ENCODE measurements around the gene ACOT7.

Gene ACOT7

DNA sequence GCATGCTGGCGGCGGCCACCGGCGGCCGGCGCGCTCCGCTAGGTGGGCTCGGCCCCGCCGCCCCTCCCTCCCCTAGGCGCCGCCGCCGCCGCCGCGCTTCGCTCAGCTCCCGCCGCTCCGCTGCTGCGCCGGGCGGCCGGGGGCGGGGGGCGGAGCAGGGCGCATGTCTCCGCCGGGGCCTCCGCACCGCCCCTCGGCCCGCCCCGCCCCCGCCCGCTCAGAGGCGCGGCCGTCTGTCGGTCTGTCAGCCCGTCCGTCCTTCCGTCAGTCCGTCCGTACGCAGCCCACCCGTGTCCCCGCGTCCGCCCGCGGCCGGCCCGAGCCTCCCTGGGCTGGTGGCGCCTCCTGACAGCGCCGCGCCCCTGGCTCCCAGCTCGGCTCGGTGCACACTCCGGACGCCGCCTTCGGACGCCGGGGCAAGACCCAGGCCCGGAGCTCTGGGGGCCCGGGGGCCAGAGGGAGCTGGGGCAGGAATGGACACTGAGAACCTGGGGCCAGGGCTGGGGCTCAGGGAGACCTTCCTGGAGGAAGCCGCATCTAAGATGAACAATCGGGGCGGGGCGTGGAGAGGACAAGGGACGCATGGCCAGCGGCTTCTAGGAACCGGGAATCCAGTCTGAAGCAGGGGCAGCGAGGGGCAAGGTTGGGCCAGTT is 132.5 kb downstream of the ACOT7 start, which contains the start of gene GPR153:
TSS of gene GPR153 (minus strand) at position 138 of the 654 bp plus-strand sequence. CDS start 6,193 bp downstream, outside the sequence.
- Histone ChIP-seq H3K36me3 (ENCODE audit: control insufficient read depth, insufficient read depth, low read length) (no peaks in the 10 kb centered on the region), H3K4me3 (ENCODE audit: insufficient read depth, low read depth, low read length) (peak within 1 kb of the TSS; percentile 63), H3K4me1 (ENCODE audit: control insufficient read depth, insufficient read depth, low read length) (peaks cover 28% of the 10 kb centered on the region), H3K27me3 (ENCODE audit: control insufficient read depth, insufficient read depth, low read length, poor library complexity, severe bottlenecking) (peaks cover 9% of the 10 kb centered on the region), H3K9me3 (ENCODE audit: control insufficient read depth, low read length) (no peaks in the 10 kb centered on the region), H3K27ac (ENCODE audit: insufficient read depth, low read depth, low read length, poor library complexity, severe bottlenecking) (no peak within 1 kb of the TSS)
- 0 to 1% methylated on average over 78 of the region's 78 CpGs for WGBS, 2 experiments

DNA sequence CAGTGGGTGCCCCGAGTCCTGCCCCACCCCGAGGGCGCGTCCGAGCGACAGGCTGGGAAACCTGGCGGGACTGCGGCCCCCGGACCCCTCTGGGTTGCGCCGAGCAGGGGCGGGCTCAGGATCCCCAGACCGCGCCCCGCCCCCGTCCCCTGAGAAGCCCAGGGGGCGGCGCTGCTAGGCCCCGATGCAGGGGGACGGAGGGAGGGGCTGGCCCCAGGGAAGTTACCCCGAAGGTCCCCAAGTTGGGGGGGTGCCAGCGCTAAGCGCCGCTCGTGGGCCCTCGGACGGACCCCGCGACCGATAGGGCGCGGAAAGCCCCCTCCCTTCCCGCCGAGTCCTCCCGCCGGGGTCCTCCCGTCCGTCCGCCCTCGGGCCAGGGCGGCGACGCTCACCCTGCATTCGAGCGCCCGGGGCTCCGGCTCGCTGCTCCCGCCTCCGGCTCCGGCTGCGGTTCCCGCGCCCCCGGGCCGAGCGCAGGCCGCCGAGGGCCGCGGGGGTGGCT is 133.1 kb downstream of the ACOT7 start:
- Histone ChIP-seq H3K27ac (ENCODE audit: insufficient read depth, low read depth, low read length, poor library complexity, severe bottlenecking) (no peak overlapping the region), H3K4me1 (ENCODE audit: control insufficient read depth, insufficient read depth, low read length) (peaks cover 28% of the 10 kb centered on the region), H3K36me3 (ENCODE audit: control insufficient read depth, insufficient read depth, low read length) (no peaks in the 10 kb centered on the region), H3K9me3 (ENCODE audit: control insufficient read depth, low read length) (no peaks in the 10 kb centered on the region), H3K4me3 (ENCODE audit: insufficient read depth, low read depth, low read length) (peak overlapping the region; percentile 63), H3K27me3 (ENCODE audit: control insufficient read depth, insufficient read depth, low read length, poor library complexity, severe bottlenecking) (peaks cover 9% of the 10 kb centered on the region)
- WGBS, 2 experiments, result 0 to 1% methylated on average over 61 of the region's 61 CpGs

DNA sequence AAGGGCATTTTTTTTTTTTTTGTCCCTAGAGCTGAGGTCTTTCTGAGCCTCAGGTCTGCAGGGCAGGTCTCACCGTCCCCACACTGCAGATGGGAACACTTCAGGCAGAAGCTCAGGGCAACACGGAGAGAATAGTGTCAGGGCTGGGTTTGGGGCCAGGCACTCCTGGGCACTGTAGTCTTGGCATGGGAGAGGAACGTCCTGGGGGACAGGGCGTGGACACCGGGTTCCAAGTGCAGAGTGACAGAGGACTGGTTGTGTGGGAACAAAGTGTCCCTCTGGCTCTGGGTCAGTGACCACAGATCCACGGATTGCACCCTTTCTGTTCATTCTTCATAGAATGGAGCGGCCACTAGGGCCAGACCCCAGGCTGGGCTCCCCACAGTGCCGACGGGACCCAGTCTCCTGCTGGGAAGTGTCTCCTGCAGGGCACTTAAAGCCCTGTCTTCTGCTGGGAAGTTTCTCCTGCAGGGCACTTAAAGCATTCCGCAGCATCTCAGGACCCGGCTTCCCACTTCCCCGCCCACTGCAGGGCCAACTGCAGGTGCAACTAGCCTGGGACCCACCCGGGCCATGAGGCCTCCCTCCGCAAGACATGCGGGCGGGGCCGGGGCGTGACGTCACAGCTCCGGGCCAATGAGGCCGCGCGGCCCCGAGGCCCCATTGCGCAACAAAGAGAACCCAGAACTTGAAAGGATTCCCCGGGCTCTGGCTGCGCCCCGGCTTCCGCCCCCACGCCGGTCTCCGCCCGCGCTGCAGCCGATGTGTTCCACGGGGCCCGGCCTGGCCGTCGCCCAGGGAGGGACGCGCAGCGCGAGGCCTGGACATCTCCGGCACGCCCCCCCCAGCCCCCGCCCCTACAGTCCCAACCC is 133.8 kb downstream of the ACOT7 start:
- peak overlapping the region; percentile 63 for H3K4me3 ChIP-seq (ENCODE audit: insufficient read depth, low read depth, low read length)

DNA sequence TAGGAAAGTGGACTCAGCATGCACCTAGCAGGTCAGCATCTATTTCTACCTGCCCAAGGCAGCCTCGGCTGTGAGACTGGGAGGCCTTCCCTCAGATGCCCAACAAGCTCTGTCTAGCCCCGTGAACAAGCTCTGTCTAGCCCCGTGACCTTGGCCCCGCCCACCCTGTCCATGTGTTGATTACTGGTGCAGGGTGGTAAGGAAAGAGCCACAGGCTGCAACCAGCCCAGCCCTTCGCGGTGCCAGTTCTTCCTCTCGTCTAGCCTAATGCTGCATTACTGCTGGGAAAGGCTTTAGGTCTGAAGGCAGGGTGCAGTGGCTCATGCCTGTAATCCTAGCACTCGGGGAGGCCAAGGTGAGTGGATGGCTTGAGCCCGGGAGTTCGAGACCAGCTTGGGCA is 134.9 kb downstream of the ACOT7 start:
- peaks cover 9% of the 10 kb centered on the region for H3K27me3 ChIP-seq (ENCODE audit: control insufficient read depth, insufficient read depth, low read length, poor library complexity, severe bottlenecking)
- H3K4me1 ChIP-seq (ENCODE audit: control insufficient read depth, insufficient read depth, low read length), result peaks cover 28% of the 10 kb centered on the region
- 84 to 89% methylated on average over 10 of the region's 10 CpGs for WGBS, 2 experiments
- H3K36me3 ChIP-seq (ENCODE audit: control insufficient read depth, insufficient read depth, low read length), result peaks cover 3% of the 10 kb centered on the region
- H3K27ac ChIP-seq (ENCODE audit: insufficient read depth, low read depth, low read length, poor library complexity, severe bottlenecking), result no peak overlapping the region
- no peaks in the 10 kb centered on the region for H3K9me3 ChIP-seq (ENCODE audit: control insufficient read depth, low read length)
- no peak overlapping the region for H3K4me3 ChIP-seq (ENCODE audit: insufficient read depth, low read depth, low read length)

More for the DNA sequence above, 133.8 kb downstream of the ACOT7 start:
- WGBS, 2 experiments, result 10 to 11% methylated on average over 46 of the region's 46 CpGs
- Histone ChIP-seq H3K9me3 (ENCODE audit: control insufficient read depth, low read length) (no peaks in the 10 kb centered on the region), H3K27me3 (ENCODE audit: control insufficient read depth, insufficient read depth, low read length, poor library complexity, severe bottlenecking) (peaks cover 9% of the 10 kb centered on the region), H3K36me3 (ENCODE audit: control insufficient read depth, insufficient read depth, low read length) (no peaks in the 10 kb centered on the region), H3K27ac (ENCODE audit: insufficient read depth, low read depth, low read length, poor library complexity, severe bottlenecking) (no peak overlapping the region), H3K4me1 (ENCODE audit: control insufficient read depth, insufficient read depth, low read length) (peaks cover 28% of the 10 kb centered on the region)

DNA sequence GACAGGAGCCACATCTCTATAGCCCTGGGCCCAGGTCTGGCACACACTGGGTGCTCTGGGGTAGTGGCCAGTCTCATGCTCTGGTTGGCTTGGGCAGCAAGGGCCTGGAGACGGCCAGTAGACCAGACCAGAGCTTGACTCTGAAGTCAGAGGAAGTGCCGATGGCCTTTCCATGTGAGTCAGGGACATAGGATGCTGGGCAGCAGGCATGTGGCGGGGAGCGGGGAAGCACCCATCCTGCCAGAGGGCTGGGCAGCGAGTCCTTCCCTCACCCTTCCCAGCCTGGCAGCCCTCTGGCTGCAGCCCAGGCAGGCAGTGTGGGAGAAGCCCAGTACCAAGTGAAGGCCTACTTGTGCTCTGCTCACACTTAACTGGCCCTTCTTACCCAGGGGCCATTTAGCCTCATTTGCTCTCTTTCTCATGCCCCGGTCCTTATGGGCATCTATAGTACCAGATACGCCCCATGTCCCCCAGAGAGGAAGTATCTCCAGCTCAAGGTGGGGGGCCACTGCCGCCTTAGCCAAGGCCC is 136.0 kb downstream of the ACOT7 start:
- H3K4me1 ChIP-seq (ENCODE audit: control insufficient read depth, insufficient read depth, low read length), result peaks cover 21% of the 10 kb centered on the region
- peaks cover 9% of the 10 kb centered on the region for H3K27me3 ChIP-seq (ENCODE audit: control insufficient read depth, insufficient read depth, low read length, poor library complexity, severe bottlenecking)
- H3K9me3 ChIP-seq (ENCODE audit: control insufficient read depth, low read length), result no peaks in the 10 kb centered on the region
- WGBS, 2 experiments, result 94 to 97% methylated on average over 8 of the region's 8 CpGs
- H3K36me3 ChIP-seq (ENCODE audit: control insufficient read depth, insufficient read depth, low read length), result peaks cover 6% of the 10 kb centered on the region
- no peak overlapping the region for H3K4me3 ChIP-seq (ENCODE audit: insufficient read depth, low read depth, low read length)
- no peak overlapping the region for H3K27ac ChIP-seq (ENCODE audit: insufficient read depth, low read depth, low read length, poor library complexity, severe bottlenecking)

DNA sequence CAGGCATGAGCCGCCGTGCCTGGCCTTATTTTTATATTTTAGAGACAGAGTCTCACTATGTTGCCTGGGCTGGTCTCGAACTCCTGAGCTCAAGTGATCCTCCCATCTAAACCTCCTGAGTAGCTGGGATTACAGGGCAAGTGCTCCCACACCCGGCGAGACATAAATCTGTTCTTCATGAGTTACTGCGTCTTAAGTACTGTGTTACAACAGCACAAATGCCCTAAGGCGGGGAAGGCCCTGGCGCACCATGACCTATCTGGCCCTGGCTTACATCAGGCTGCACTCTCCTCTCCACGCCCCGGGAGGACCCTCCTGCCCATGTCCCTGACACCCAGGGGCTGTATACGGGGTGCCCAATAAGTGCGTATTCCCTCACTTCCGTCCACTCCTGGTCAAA is 136.9 kb downstream of the ACOT7 start:
- H3K36me3 ChIP-seq (ENCODE audit: control insufficient read depth, insufficient read depth, low read length), result peaks cover 6% of the 10 kb centered on the region
- no peak overlapping the region for H3K4me3 ChIP-seq (ENCODE audit: insufficient read depth, low read depth, low read length)
- H3K27me3 ChIP-seq (ENCODE audit: control insufficient read depth, insufficient read depth, low read length, poor library complexity, severe bottlenecking), result peaks cover 13% of the 10 kb centered on the region
- H3K27ac ChIP-seq (ENCODE audit: insufficient read depth, low read depth, low read length, poor library complexity, severe bottlenecking), result no peak overlapping the region
- WGBS, 2 experiments, result 93 to 95% methylated on average over 13 of the region's 13 CpGs
- peaks cover 11% of the 10 kb centered on the region for H3K4me1 ChIP-seq (ENCODE audit: control insufficient read depth, insufficient read depth, low read length)
- H3K9me3 ChIP-seq (ENCODE audit: control insufficient read depth, low read length), result no peaks in the 10 kb centered on the region

DNA sequence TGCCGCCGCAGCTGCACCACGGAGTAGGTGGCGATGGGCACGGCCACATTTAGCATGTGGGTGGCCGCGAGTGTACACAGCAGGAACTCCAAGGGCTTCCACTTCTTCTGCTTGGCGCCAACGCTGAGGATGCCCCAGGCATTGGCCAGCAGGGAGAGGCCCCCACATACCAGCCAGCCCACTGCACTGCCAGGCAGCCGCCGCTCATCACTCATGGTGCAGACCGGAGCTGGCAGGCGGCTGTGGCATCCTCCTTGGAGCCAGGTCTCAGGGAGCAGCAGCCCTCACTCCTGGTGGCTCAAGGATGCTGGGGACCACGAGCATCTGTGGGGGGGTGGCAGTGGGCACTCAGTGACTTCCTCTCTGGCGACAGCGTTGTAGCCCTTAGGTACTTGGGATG is 138.9 kb downstream of the ACOT7 start:
- Histone ChIP-seq H3K36me3 (ENCODE audit: control insufficient read depth, insufficient read depth, low read length) (peaks cover 6% of the 10 kb centered on the region), H3K9me3 (ENCODE audit: control insufficient read depth, low read length) (no peaks in the 10 kb centered on the region), H3K4me1 (ENCODE audit: control insufficient read depth, insufficient read depth, low read length) (peaks cover 11% of the 10 kb centered on the region), H3K4me3 (ENCODE audit: insufficient read depth, low read depth, low read length) (no peak overlapping the region), H3K27ac (ENCODE audit: insufficient read depth, low read depth, low read length, poor library complexity, severe bottlenecking) (no peak overlapping the region), H3K27me3 (ENCODE audit: control insufficient read depth, insufficient read depth, low read length, poor library complexity, severe bottlenecking) (peaks cover 31% of the 10 kb centered on the region)
- 95 to 96% methylated on average over 16 of the region's 16 CpGs for WGBS, 2 experiments

DNA sequence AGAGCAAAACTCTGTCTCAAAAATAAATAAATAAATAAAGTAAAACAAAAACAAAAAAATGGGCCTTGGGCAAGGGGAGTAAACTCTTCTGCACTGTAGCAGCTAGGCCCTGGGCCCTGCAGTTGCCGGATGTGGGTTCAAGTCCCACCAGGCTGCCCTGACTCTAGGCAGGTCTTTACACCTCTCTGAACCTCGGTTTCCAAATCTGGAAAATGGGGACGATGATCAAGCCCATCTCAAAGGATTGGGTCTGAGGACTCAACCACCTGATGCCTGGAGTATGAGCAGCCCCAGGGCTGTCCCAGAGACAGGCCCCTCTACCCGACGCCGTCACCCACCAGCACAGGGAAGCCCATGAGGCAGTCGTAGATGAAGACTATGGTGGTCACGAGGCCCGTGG is 140.2 kb downstream of the ACOT7 start:
- Histone ChIP-seq H3K27ac (ENCODE audit: insufficient read depth, low read depth, low read length, poor library complexity, severe bottlenecking) (no peak overlapping the region), H3K9me3 (ENCODE audit: control insufficient read depth, low read length) (no peaks in the 10 kb centered on the region)
- 95 to 96% methylated on average over 9 of the region's 9 CpGs for WGBS, 2 experiments

DNA sequence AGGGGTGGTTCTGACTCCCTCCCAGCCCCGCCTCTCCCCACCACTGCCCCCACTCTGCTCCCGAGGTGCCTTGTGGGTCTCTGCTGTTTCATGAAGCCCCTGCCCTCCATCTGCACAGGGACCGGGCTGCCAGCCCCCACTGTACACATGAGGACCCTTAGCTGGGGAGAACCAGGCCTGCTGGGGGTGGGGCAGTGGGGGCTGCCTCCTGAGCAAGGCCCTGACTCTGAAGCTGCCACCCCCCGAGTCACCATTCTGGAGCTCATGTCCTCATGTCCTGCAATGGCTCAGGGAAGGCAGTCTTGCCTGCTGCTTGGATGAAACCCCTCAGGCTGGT is 141.2 kb downstream of the ACOT7 start:
- Histone ChIP-seq H3K27me3 (ENCODE audit: control insufficient read depth, insufficient read depth, low read length, poor library complexity, severe bottlenecking) (peaks cover 40% of the 10 kb centered on the region), H3K9me3 (ENCODE audit: control insufficient read depth, low read length) (no peaks in the 10 kb centered on the region), H3K36me3 (ENCODE audit: control insufficient read depth, insufficient read depth, low read length) (peaks cover 6% of the 10 kb centered on the region), H3K4me1 (ENCODE audit: control insufficient read depth, insufficient read depth, low read length) (peaks cover 8% of the 10 kb centered on the region), H3K4me3 (ENCODE audit: insufficient read depth, low read depth, low read length) (no peak overlapping the region), H3K27ac (ENCODE audit: insufficient read depth, low read depth, low read length, poor library complexity, severe bottlenecking) (no peak overlapping the region)
- 95 to 98% methylated on average over 4 of the region's 4 CpGs for WGBS, 2 experiments

More for the DNA sequence above, 140.2 kb downstream of the ACOT7 start:
- Histone ChIP-seq H3K4me3 (ENCODE audit: insufficient read depth, low read depth, low read length) (no peak overlapping the region), H3K36me3 (ENCODE audit: control insufficient read depth, insufficient read depth, low read length) (peaks cover 6% of the 10 kb centered on the region), H3K4me1 (ENCODE audit: control insufficient read depth, insufficient read depth, low read length) (peaks cover 6% of the 10 kb centered on the region), H3K27me3 (ENCODE audit: control insufficient read depth, insufficient read depth, low read length, poor library complexity, severe bottlenecking) (peaks cover 33% of the 10 kb centered on the region)
